Left lung (tissue), 10 donors: ENCODE measurements around the gene CTNNA3. TPM values are rescaled to one million over a fixed set of nuclear protein-coding genes. Genes with fewer than 3 reads are reported as not detected.

Source experiments
- ATAC-seq: fragments of 200-7000 bp; cut with Tn5 transposase; one replicate; pipeline ENCODE4 v1.9.1; 2020; ENCODE audit warnings: moderate library complexity
- DNase-seq, 4 donors: peaks; one replicate each; pipeline ENCODE4 v3.0.0-alpha.2; 2013 to 2020
- H3K27ac ChIP-seq, 2 donors: fragments of 200-600 bp; sonication (generic) in 1 of 2; one replicate each; pipeline versions ENCODE4 v1.5.0 to v1.8.0; 2020 to 2021
- H3K27me3 ChIP-seq, 2 donors: fragments of 200-600 bp; sonication (generic) in 1 of 2; one replicate each; pipeline versions ENCODE4 v1.5.0 to v1.8.0; 2020 to 2021
- H3K36me3 ChIP-seq, 2 donors: fragments of 200-600 bp; sonication (generic) in 1 of 2; one replicate each; pipeline versions ENCODE4 v1.5.0 to v1.8.0; 2020 to 2021
- H3K4me1 ChIP-seq, 2 donors: fragments of 200-600 bp; one replicate each; pipeline ENCODE4 v1.8.0; 2021
- H3K4me3 ChIP-seq, 2 donors: fragments of 200-600 bp; sonication (generic) in 1 of 2; one replicate each; pipeline versions ENCODE4 v1.5.0 to v1.8.0; 2020 to 2021; ENCODE audit warnings: mild to moderate bottlenecking in 1 of 2
- H3K9me3 ChIP-seq, 2 donors: fragments of 200-600 bp; sonication (generic) in 1 of 2; one replicate each; pipeline versions ENCODE4 v1.5.0 to v1.8.0; 2020 to 2021
- intact Hi-C, 2 donors: fragments of 100-400 bp; cut with DNase I; formaldehyde crosslinking; loops; one replicate each; pipeline versions ENCODE4 v1.11.2 to v1.14.2; 2022
- polyA plus RNA-seq, 6 donors: library from polyadenylated mRNA; unstranded; fragments of 120-200 nt; gene quantifications; one replicate each; pipeline ENCODE4 v1.2.1, GENCODE V29; 2013; ENCODE audit not compliant: insufficient read length in 6 of 6
- total RNA-seq, 2 donors: library from RNA; stranded (reverse); fragmentation: NEBNext Ultra II Directional; extraction: Animal tissue kit (Norgen Biotek cat#: 25700); gene quantifications; one replicate each; pipeline ENCODE4 v1.2.1, GENCODE V29; 2021
- TF ChIP-seq, protein P1 (sequence below), 2 donors: fragments of 200-600 bp; sonication (generic) in 1 of 2; IDR thresholded peaks; one replicate each; pipeline versions ENCODE4 v1.5.0 to v1.8.0; 2021; ENCODE audit warnings: antibody characterized with exemption in 2 of 2
- donor health status: DM: no; HTN: yes; CAD: no.
- donor health status: DM: no; HTN: no; CAD: no.

Gene CTNNA3
- total and polyA plus RNA-seq, 8 donors = 1.1 to 8.2 (median 6.6) TPM; not detected in 1

DNA sequence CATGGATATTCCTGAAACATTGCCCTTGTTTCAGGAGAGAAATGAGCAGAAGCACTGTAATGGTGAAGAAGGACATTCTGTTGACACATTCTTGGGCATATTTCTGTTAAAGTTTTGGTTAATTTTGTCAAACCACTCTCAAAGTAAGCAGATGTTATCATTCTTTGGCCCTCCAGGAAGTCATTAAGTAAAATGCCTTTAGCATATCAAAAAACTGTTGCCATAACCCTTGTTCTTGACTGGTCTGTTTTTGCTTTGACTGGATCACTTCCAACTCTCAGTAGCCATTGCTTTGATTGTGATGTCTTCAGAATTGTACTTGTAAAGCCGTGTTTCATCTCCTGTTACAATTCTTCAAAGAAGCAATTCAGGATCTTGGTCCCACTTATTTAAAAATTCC is 1174.5 kb downstream of the CTNNA3 start:
- DNase-seq (no peak), ATAC-seq (no peak)
- Histone ChIP-seq H3K36me3 (no peaks in the 10 kb centered on the region), H3K27ac (no peak overlapping the region), H3K4me3 (no peak overlapping the region), H3K27me3 (no peaks in the 10 kb centered on the region), H3K4me1 (no peaks in the 10 kb centered on the region), H3K9me3 (no peaks in the 10 kb centered on the region)
- TF ChIP-seq, protein P1, sequence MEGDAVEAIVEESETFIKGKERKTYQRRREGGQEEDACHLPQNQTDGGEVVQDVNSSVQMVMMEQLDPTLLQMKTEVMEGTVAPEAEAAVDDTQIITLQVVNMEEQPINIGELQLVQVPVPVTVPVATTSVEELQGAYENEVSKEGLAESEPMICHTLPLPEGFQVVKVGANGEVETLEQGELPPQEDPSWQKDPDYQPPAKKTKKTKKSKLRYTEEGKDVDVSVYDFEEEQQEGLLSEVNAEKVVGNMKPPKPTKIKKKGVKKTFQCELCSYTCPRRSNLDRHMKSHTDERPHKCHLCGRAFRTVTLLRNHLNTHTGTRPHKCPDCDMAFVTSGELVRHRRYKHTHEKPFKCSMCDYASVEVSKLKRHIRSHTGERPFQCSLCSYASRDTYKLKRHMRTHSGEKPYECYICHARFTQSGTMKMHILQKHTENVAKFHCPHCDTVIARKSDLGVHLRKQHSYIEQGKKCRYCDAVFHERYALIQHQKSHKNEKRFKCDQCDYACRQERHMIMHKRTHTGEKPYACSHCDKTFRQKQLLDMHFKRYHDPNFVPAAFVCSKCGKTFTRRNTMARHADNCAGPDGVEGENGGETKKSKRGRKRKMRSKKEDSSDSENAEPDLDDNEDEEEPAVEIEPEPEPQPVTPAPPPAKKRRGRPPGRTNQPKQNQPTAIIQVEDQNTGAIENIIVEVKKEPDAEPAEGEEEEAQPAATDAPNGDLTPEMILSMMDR (IDR thresholded peaks at IDR 0.05) = no peak
- intact Hi-C loops = no loop called here

DNA sequence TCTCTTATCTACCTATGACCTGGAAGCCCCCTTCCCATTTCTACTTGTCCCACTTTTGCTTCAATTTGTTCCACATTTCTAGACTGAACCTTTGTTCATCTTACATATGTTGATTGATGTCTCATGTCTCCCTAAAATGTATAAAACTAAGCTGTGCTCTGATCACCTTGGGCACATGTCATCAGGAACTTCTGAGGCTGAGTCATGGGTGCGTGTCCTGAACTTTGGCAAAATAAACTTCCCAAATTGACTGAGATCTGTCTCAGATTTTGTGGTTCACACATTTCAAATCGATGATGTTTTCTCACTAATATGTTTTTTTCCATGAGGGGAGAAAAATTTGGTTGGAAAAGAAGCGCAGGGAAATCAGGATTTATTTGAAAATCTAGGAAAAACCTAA is 1176.4 kb downstream of the CTNNA3 start:
- TF ChIP-seq, protein P1 (IDR thresholded peaks at IDR 0.05) = no peak
- H3K27ac ChIP-seq = no peak overlapping the region
- no peaks in the 10 kb centered on the region for H3K36me3 ChIP-seq
- DNase-seq = no peak
- H3K4me1 ChIP-seq = no peaks in the 10 kb centered on the region
- no peak overlapping the region for H3K4me3 ChIP-seq
- intact Hi-C loops = no loop called here
- H3K27me3 ChIP-seq = no peaks in the 10 kb centered on the region
- no peak for ATAC-seq
- no peaks in the 10 kb centered on the region for H3K9me3 ChIP-seq

DNA sequence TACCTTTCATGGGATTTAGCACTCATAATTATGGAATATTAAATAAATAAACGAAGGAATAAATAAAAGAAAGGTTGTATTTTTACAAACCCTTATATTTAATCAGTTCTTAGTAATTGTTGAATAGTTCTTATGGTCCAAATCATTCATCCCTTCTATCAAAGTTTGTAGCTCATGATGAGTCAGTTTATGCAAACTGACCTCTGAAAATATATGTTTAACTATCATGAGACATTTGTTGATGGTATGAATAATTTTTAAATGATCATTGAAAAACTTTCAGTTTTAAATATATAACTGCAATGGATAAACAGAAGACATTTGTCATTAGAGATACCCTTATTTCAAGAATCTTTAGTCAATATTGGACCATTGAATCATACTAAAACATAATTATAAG is 1181.3 kb downstream of the CTNNA3 start:
- intact Hi-C loops = no loop called here
- DNase-seq = no peak
- no peaks in the 10 kb centered on the region for H3K36me3 ChIP-seq
- peaks cover 0 to 7% of the 10 kb centered on the region in 2 donors for H3K9me3 ChIP-seq
- no peaks in the 10 kb centered on the region for H3K4me1 ChIP-seq
- no peak overlapping the region for H3K27ac ChIP-seq
- TF ChIP-seq, protein P1 (IDR thresholded peaks at IDR 0.05) = no peak
- no peaks in the 10 kb centered on the region for H3K27me3 ChIP-seq
- ATAC-seq = no peak
- H3K4me3 ChIP-seq = no peak overlapping the region

DNA sequence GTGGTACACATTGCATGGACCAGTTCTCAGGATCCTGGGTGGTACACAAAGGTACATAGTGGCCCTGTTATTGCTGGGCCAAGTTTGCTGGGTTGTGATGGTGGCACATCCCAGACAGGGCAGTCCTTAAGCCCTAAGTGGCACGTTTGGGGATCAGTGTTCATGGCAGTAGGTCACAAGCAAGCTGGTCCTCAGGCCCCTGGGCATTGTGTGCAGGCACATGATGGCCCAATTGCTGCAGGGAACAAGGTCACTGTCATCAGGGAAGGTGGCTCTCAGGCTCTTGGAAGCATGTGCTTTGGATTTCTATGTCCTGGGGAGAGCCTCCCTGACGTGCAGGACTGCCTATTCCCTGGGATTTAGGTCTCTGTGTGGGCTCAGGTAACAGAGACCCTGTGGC is 1182.5 kb downstream of the CTNNA3 start:
- no peak for ATAC-seq
- no peak overlapping the region for H3K4me3 ChIP-seq
- H3K9me3 ChIP-seq = peaks cover 0 to 7% of the 10 kb centered on the region in 2 donors
- intact Hi-C loops = no loop called here
- no peak for DNase-seq
- TF ChIP-seq, protein P1 (IDR thresholded peaks at IDR 0.05) = no peak
- H3K4me1 ChIP-seq = no peaks in the 10 kb centered on the region
- no peaks in the 10 kb centered on the region for H3K27me3 ChIP-seq
- no peaks in the 10 kb centered on the region for H3K36me3 ChIP-seq
- H3K27ac ChIP-seq = no peak overlapping the region

DNA sequence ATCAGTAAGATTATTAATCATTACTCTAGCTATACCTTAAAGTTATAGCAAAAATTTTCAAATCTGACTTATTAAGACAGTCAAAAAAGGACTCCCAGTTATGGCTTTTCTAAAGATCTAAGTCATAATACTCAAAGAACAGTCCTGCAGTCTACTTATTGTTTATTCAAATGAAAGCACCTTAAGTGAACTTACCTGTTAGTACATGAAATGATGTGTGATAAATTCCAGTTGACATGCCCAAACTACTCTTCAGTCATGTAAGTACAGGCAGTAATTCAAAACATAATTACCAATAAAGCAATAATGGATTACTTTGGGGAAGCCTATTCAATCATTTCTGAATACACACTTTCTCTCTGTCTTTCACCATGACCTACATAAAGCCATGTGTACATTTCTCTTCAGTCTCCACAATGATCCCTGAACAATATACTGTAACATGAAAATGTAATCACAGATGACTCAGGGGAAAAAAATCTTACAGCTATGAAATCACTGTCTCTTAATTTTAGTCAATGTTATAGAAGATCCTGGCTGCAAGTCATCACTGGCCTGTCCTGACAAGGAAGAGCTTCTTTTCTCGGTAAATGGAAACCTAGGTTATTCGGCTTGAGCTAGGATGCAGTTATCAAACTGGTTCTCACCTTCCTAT is 1190.9 kb downstream of the CTNNA3 start:
- no peaks in the 10 kb centered on the region for H3K4me1 ChIP-seq
- no peaks in the 10 kb centered on the region for H3K36me3 ChIP-seq
- no peak for ATAC-seq
- no peak overlapping the region for H3K27ac ChIP-seq
- no peaks in the 10 kb centered on the region for H3K27me3 ChIP-seq
- TF ChIP-seq, protein P1 (IDR thresholded peaks at IDR 0.05) = no peak
- H3K4me3 ChIP-seq = no peak overlapping the region
- no peak for DNase-seq
- intact Hi-C loops = no loop called here
- H3K9me3 ChIP-seq = no peaks in the 10 kb centered on the region
